HFF-Myc (cell line): ENCODE data around the gene TREML2.

Experiments
- DNase-seq: peaks from one replicate; pipeline ENCODE4 v3.0.0-alpha.2; 2011; ENCODE audit warnings: low read depth; ENCODE audit errors: extremely low read depth
- H3K4me3 ChIP-seq: replicated peaks from 2 replicates; pipeline ENCODE4 v1.5.1; 2011; ENCODE audit warnings: low read depth, mild to moderate bottlenecking, control low read depth, low read length
- CTCF ChIP-seq: IDR thresholded peaks from 2 replicates; pipeline ENCODE4 v1.5.1; 2012; ENCODE audit warnings: mild to moderate bottlenecking, low read depth, low read length, control low read depth; ENCODE audit errors: missing control alignments

Gene TREML2

GRCh38 chr6:41177695-41178094 lies 23.3 kb downstream of the TREML2 start:
- no peak for DNase-seq
- no peak for TF ChIP-seq CTCF
- H3K4me3 ChIP-seq: no peak overlapping the region

- no peak for TF ChIP-seq CTCF
- DNase-seq: no peak
- H3K4me3 ChIP-seq: no peak overlapping the region
These were observed 23.7 kb downstream of the TREML2 start for GRCh38 chr6:41177287-41177686.

GRCh38 chr6:41176189-41176588 lies 24.8 kb downstream of the TREML2 start:
- DNase-seq: no peak

GRCh38 chr6:41175084-41175483 lies 25.9 kb downstream of the TREML2 start:
- TF ChIP-seq CTCF: no peak

More at GRCh38 chr6:41176189-41176588, 24.8 kb downstream of the TREML2 start:
- TF ChIP-seq CTCF: no peak
- H3K4me3 ChIP-seq: no peak overlapping the region

GRCh38 chr6:41174610-41175009 lies 26.3 kb downstream of the TREML2 start:
- H3K4me3 ChIP-seq: no peak overlapping the region
- no peak for TF ChIP-seq CTCF
- DNase-seq: no peak

More at GRCh38 chr6:41175084-41175483, 25.9 kb downstream of the TREML2 start:
- no peak overlapping the region for H3K4me3 ChIP-seq
- no peak for DNase-seq

- H3K4me3 ChIP-seq: no peak overlapping the region
- TF ChIP-seq CTCF: no peak
- DNase-seq: no peak
These were observed 29.0 kb downstream of the TREML2 start for GRCh38 chr6:41171908-41172307.

- H3K4me3 ChIP-seq: no peak overlapping the region
- no peak for TF ChIP-seq CTCF
- no peak for DNase-seq
These were observed 30.3 kb downstream of the TREML2 start for GRCh38 chr6:41170547-41171160.
